HG03139 (cell line): ENCODE measurements around the gene TMPRSS13.
"Not testable (repeated sequence)": the region's sequence is repeated elsewhere in the genome, so short reads cannot be mapped to it uniquely, and the experiment has no call there.

Experiments
- ATAC-seq: cut with Tn5 transposase; IDR thresholded peaks from one replicate; pipeline ENCODE4 v1.9.1; 2021; ENCODE audit not compliant: unreplicated experiment

TMPRSS13 gene

GRCh38 chr11:117929142-117929915 lies at the start of gene TMPRSS13:
TSS of gene TMPRSS13 (minus strand) at chr11:117929402. CDS start at chr11:117929307, 95 bp downstream.
- ATAC-seq = no peak

GRCh38 chr11:117978991-117979390 lies 49.8 kb upstream of the TMPRSS13 start:
- no peak for ATAC-seq

- ATAC-seq = not testable (repeated sequence)
These were observed 49.2 kb upstream of the TMPRSS13 start for GRCh38 chr11:117978291-117978910.

- ATAC-seq = not testable (repeated sequence)
These were observed 48.5 kb upstream of the TMPRSS13 start for GRCh38 chr11:117977612-117978264.

GRCh38 chr11:117977029-117977428 lies 47.8 kb upstream of the TMPRSS13 start:
- ATAC-seq = no peak

GRCh38 chr11:117976445-117976844 lies 47.2 kb upstream of the TMPRSS13 start:
- no peak for ATAC-seq

GRCh38 chr11:117973503-117973860 lies 44.3 kb upstream of the TMPRSS13 start:
- ATAC-seq = no peak

GRCh38 chr11:117972629-117973502 lies 43.7 kb upstream of the TMPRSS13 start:
- ATAC-seq = no peak

- ATAC-seq = no peak
These were observed 42.8 kb upstream of the TMPRSS13 start for GRCh38 chr11:117972044-117972443.

GRCh38 chr11:117970400-117971024 lies 41.3 kb upstream of the TMPRSS13 start:
- no peak for ATAC-seq

GRCh38 chr11:117969160-117969991 lies 40.2 kb upstream of the TMPRSS13 start:
- no peak for ATAC-seq

- ATAC-seq = no peak
These were observed 37.7 kb upstream of the TMPRSS13 start for GRCh38 chr11:117966908-117967307.

- ATAC-seq = no peak
These were observed 33.6 kb upstream of the TMPRSS13 start for GRCh38 chr11:117962826-117963225.

GRCh38 chr11:117961896-117962295 lies 32.7 kb upstream of the TMPRSS13 start:
- ATAC-seq = no peak

- no peak for ATAC-seq
These were observed 31.2 kb upstream of the TMPRSS13 start for GRCh38 chr11:117960406-117960805.

GRCh38 chr11:117959438-117960149 lies 30.4 kb upstream of the TMPRSS13 start:
- no peak for ATAC-seq

- no peak for ATAC-seq
These were observed 29.7 kb upstream of the TMPRSS13 start for GRCh38 chr11:117958949-117959348.

- ATAC-seq = no peak
These were observed 23.9 kb upstream of the TMPRSS13 start for GRCh38 chr11:117953024-117953671.
